Astrocyte (in vitro differentiated cells and primary cell): ENCODE data around the gene POU6F2. TPM values are rescaled to one million over a fixed set of nuclear protein-coding genes. Genes with fewer than 3 reads are reported as not detected.

ENCODE experiments used
- DNase-seq: peaks from one replicate; pipeline ENCODE4 v3.0.0-alpha.2; 2010; ENCODE audit warnings: low read depth
- FAIRE-seq: peaks from 2 replicates; lab custom pipeline; 2011; peaks lifted over from hg19 to GRCh38; lab: Jason Lieb, UNC
- H2AFZ ChIP-seq: 2 replicates; pipeline ENCODE4 v1.6.0; 2012; ENCODE audit warnings: low read depth, low read length, inconsistent platforms
- H3K27ac ChIP-seq: 2 replicates; pipeline ENCODE4 v1.5.1; 2011; ENCODE audit warnings: low read depth, low read length, inconsistent platforms
- H3K27me3 ChIP-seq: 2 replicates; pipeline ENCODE4 v1.6.0; 2011; ENCODE audit warnings: low read length, inconsistent platforms; ENCODE audit not compliant: insufficient read depth
- H3K36me3 ChIP-seq: 2 replicates; pipeline ENCODE4 v1.5.1; 2011; ENCODE audit warnings: low read length, inconsistent platforms; ENCODE audit not compliant: insufficient read depth
- H3K4me1 ChIP-seq: 2 replicates; pipeline ENCODE4 v1.5.1; 2011; ENCODE audit warnings: low read length, inconsistent platforms; ENCODE audit not compliant: insufficient read depth
- H3K4me2 ChIP-seq: 2 replicates; pipeline ENCODE4 v1.6.0; 2012; ENCODE audit warnings: low read length, inconsistent platforms
- H3K4me3 ChIP-seq: 2 replicates; pipeline ENCODE4 v1.5.1; 2011; ENCODE audit warnings: low read depth, mild to moderate bottlenecking, low read length, inconsistent platforms; ENCODE audit not compliant: insufficient read depth
- H3K79me2 ChIP-seq: 2 replicates; pipeline ENCODE4 v1.6.0; 2012; ENCODE audit warnings: mild to moderate bottlenecking, low read length, inconsistent platforms; ENCODE audit not compliant: insufficient read depth
- H3K9ac ChIP-seq: 2 replicates; pipeline ENCODE4 v1.6.0; 2012; ENCODE audit warnings: mild to moderate bottlenecking, low read length, inconsistent platforms
- H3K9me3 ChIP-seq: 2 replicates; pipeline ENCODE4 v1.5.1; 2012; ENCODE audit warnings: low read depth, mild to moderate bottlenecking, low read length, inconsistent platforms; ENCODE audit not compliant: insufficient read depth
- H4K20me1 ChIP-seq: 2 replicates; pipeline ENCODE4 v1.6.0; 2012; ENCODE audit warnings: low read length, inconsistent platforms; ENCODE audit not compliant: insufficient read depth
- H3K27ac Mint-ChIP-seq: one replicate; pipeline ENCODE4 v1.8.0; 2021; ENCODE audit warnings: mild to moderate bottlenecking, mixed read lengths; ENCODE audit not compliant: unreplicated experiment
- H3K27me3 Mint-ChIP-seq: one replicate; pipeline ENCODE4 v1.8.0; 2021; ENCODE audit warnings: low read depth, mixed read lengths; ENCODE audit not compliant: unreplicated experiment
- H3K36me3 Mint-ChIP-seq: one replicate; pipeline ENCODE4 v1.8.0; 2021; ENCODE audit warnings: low read depth, mixed read lengths; ENCODE audit not compliant: unreplicated experiment
- H3K4me1 Mint-ChIP-seq: one replicate; pipeline ENCODE4 v1.8.0; 2021; ENCODE audit warnings: low read depth, mixed read lengths; ENCODE audit not compliant: unreplicated experiment
- H3K4me3 Mint-ChIP-seq: one replicate; pipeline ENCODE4 v1.8.0; 2021; ENCODE audit warnings: mild to moderate bottlenecking, moderate library complexity, mixed read lengths; ENCODE audit not compliant: unreplicated experiment
- H3K9me3 Mint-ChIP-seq: one replicate; pipeline ENCODE4 v1.8.0; 2021; ENCODE audit warnings: mild to moderate bottlenecking, mixed read lengths; ENCODE audit not compliant: unreplicated experiment
- CTCF ChIP-seq: IDR thresholded peaks from 2 replicates; pipeline ENCODE4 v1.5.1; 2011; ENCODE audit warnings: low read depth, mild to moderate bottlenecking, inconsistent platforms, low read length, moderate library complexity; ENCODE audit not compliant: insufficient read depth
- EZH2 ChIP-seq: IDR thresholded peaks from 2 replicates; pipeline ENCODE4 v1.6.1; 2012; ENCODE audit warnings: mild to moderate bottlenecking, low read length, inconsistent platforms; ENCODE audit not compliant: insufficient read depth
- total RNA-seq: library from RNA; stranded (reverse); gene quantifications from 2 replicates; pipeline ENCODE4 v1.2.1, GENCODE V29; 2021

Gene POU6F2
- total RNA-seq, 1 donor from 2014 or later = 0.45 TPM

DNA sequence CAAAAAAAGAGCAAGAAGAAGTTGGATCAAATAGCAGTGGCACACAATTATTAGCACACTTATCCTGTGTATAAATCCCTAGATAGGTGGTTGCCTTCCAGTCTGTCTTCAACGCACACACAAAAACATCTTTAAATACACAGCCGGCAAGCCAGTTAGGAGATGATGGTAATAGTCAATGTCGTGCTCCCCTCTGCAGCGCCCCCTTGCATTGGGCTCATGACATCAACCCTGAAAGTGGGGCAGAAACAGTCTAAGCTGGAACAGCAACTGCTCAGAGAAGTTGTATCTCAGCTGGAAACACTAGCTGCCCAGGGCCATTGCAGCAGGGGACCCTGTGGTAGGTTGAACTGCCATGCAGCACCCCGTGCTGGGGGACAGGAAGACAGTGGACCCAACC lies 409.0 kb downstream of the POU6F2 start:
- no peak for FAIRE-seq
- Mint-ChIP-seq H3K9me3 (no peaks in the 10 kb centered on the region), H3K27me3 (peaks cover 5% of the 10 kb centered on the region)

DNA sequence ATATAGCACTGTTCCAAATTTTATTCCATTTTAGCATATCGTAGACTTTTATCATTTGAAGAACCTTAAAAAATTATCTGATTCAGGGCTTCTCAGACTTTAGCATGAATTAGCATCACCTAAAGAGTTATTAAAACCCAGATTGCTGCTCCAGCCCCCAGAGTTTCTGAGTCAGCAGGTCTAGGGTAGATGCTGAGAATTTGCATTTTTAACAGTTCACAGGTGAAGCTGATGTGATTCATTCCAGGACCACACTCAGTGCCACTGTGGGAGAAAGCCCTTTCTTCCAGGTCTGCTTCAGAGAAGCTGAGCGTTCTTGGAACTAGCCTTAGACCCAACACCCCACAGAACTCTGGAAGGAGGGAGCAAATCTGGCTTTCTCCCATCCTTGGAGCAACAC lies 414.4 kb downstream of the POU6F2 start:
- FAIRE-seq = no peak
- H3K27ac Mint-ChIP-seq = no peak overlapping the region
- H3K9ac ChIP-seq = no peak overlapping the region
- no peak overlapping the region for H3K27ac ChIP-seq
- no peak for DNase-seq
- no peaks in the 10 kb centered on the region for H3K4me1 ChIP-seq
- H3K36me3 Mint-ChIP-seq = no peaks in the 10 kb centered on the region
- no peak overlapping the region for H3K4me3 Mint-ChIP-seq
- peaks cover 3% of the 10 kb centered on the region for H3K27me3 ChIP-seq
- TF ChIP-seq CTCF (no peak), EZH2 (no peak)
- H3K4me2 ChIP-seq = no peak overlapping the region
- no peak overlapping the region for H3K4me3 ChIP-seq
- H3K36me3 ChIP-seq = no peaks in the 10 kb centered on the region
- H2AFZ ChIP-seq = no peak overlapping the region
- H3K9me3 ChIP-seq = no peaks in the 10 kb centered on the region
- H3K9me3 Mint-ChIP-seq = no peaks in the 10 kb centered on the region
- H4K20me1 ChIP-seq = no peaks in the 10 kb centered on the region
- no peaks in the 10 kb centered on the region for H3K79me2 ChIP-seq
- no peaks in the 10 kb centered on the region for H3K4me1 Mint-ChIP-seq
- peaks cover 7% of the 10 kb centered on the region for H3K27me3 Mint-ChIP-seq

More for the DNA sequence above, 409.0 kb downstream of the POU6F2 start:
- no peak overlapping the region for H3K27ac ChIP-seq
- no peak overlapping the region for H3K4me3 ChIP-seq
- no peak overlapping the region for H3K9ac ChIP-seq
- Mint-ChIP-seq H3K36me3 (no peaks in the 10 kb centered on the region), H3K4me3 (no peak overlapping the region), H3K4me1 (peaks cover 18% of the 10 kb centered on the region), H3K27ac (no peak overlapping the region)
- peaks cover 6% of the 10 kb centered on the region for H3K27me3 ChIP-seq
- H2AFZ ChIP-seq = no peak overlapping the region
- no peaks in the 10 kb centered on the region for H3K36me3 ChIP-seq
- no peaks in the 10 kb centered on the region for H4K20me1 ChIP-seq
- H3K4me1 ChIP-seq = peaks cover 5% of the 10 kb centered on the region
- H3K79me2 ChIP-seq = no peaks in the 10 kb centered on the region
- no peak for TF ChIP-seq CTCF
- TF ChIP-seq EZH2 = no peak
- no peaks in the 10 kb centered on the region for H3K9me3 ChIP-seq
- no peak overlapping the region for H3K4me2 ChIP-seq
- DNase-seq = no peak

DNA sequence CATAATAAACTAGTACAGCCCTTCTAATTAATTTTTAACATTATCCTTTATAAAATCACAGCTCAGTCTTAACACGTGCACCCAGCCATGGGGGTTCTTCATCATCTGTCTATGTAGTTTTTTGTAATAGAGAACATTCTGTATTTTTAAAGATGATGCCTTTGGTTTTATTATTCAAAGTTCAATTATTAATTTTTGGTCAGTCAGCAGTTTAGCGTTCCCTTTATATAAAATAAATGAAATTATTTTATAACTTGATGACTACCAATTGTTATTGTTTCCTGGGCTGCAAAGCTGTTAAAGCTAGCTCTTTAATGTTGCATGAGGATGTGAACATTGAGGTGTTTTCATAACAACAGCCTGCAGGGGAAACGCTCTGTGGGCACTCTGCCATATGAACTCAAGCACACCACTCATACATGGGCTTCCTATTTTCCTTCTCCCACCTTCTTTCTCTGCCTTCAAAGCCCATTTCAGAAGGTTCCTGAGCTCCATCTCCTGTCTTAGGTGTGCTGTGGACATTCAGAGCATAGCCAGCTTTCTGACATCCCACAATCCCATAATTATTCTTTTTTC lies 416.5 kb downstream of the POU6F2 start:
- no peak overlapping the region for H2AFZ ChIP-seq
- no peaks in the 10 kb centered on the region for H3K36me3 ChIP-seq
- FAIRE-seq = no peak
- no peak overlapping the region for H3K9ac ChIP-seq
- H3K27ac ChIP-seq = no peak overlapping the region
- Mint-ChIP-seq H3K36me3 (no peaks in the 10 kb centered on the region), H3K4me3 (no peak overlapping the region), H3K9me3 (no peaks in the 10 kb centered on the region), H3K27ac (no peak overlapping the region), H3K4me1 (no peaks in the 10 kb centered on the region), H3K27me3 (peaks cover 8% of the 10 kb centered on the region)
- TF ChIP-seq CTCF = no peak
- no peak for TF ChIP-seq EZH2
- H3K9me3 ChIP-seq = no peaks in the 10 kb centered on the region
- no peak overlapping the region for H3K4me2 ChIP-seq
- peaks cover 3% of the 10 kb centered on the region for H3K27me3 ChIP-seq
- no peaks in the 10 kb centered on the region for H3K79me2 ChIP-seq
- no peak for DNase-seq
- no peaks in the 10 kb centered on the region for H3K4me1 ChIP-seq
- H4K20me1 ChIP-seq = no peaks in the 10 kb centered on the region
- no peak overlapping the region for H3K4me3 ChIP-seq
